HG03139 (cell line): ENCODE results near the gene RPS6KA4.

Experiments
- ATAC-seq: cut with Tn5 transposase; IDR thresholded peaks from one replicate; pipeline ENCODE4 v1.9.1; 2021; ENCODE audit not compliant: unreplicated experiment

Gene RPS6KA4

GRCh38 chr11:64347193-64347867, 11.6 kb upstream of the RPS6KA4 start:
- no peak for ATAC-seq

DNA sequence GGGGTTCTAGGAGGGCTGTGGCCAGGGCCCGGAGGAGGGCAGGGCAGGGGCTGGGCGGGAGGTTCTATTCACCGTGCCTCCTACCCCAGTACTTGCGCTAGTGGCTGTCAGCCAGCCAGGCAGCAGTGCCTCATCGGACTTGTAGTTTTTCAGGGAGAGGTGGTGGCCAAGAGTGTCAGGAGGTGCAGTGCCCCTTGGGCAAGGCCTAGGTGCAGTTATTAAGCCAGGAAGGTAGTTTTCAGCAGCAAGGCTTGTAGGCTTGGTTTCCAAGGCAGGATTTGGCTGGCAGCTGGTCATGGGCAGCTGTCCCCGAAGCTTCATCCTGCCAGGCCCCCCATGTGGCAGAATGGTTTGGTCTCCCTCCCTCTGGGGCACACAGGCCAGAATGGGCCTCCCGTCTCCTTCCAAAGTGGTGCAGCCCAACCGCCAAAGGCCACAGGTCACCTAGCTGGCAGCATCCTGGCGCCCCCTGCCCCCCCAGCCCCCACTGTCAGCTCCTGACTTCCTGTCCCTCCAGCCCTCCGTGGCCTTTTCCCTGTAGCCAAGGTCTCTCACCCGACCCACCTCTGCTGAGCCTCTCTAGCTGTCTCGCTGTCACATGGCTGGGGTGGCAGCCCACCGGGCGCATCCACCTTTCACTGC, 10.5 kb upstream of the RPS6KA4 start:
- ATAC-seq = no peak

DNA sequence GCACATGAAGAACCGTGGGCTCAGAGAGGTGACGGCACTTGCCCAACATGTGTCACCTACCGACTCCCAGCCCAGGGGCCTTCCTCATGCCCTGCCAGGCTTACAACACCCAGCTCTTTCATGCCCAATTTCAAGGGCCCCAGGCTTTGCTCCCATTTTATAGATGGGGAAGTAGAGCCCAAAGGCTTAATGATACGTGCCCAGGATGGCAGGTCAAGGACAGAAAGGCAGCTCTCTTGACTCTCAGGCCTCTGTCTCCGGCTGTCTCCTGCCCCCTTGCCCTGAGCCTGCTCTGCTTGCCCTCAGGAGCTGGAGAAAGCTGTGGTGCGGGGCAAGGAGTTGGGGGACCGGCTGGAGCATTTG, 10.0 kb upstream of the RPS6KA4 start:
- ATAC-seq = no peak

GRCh38 chr11:64349404-64349803, 9.6 kb upstream of the RPS6KA4 start:
- ATAC-seq = no peak

DNA sequence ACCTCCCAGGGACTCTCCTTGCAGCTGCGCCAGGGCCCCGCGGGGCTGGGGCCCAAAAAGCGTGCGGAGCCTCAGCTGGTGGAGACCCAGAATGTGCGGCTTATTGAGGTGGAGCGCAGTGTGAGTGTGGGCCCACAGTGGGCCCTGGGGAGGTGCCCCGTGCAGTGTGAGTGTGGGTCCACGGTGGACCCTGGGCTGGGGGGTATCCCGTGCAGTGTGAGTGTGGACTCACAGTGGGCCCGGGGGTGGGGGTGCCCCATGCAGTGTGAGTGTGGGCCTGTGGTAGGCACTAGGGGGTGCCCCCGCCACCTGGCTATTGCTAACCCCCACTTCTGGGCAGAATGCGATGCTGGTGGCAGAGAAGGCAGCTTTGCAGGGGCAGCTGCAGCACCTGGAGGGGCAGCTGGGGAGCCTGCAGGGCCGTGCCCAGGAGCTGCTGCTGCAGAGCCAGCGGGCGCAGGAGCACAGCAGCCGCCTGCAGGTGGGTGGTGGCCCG, 7.8 kb upstream of the RPS6KA4 start:
- ATAC-seq = no peak

GRCh38 chr11:64352099-64352994, 6.6 kb upstream of the RPS6KA4 start:
- ATAC-seq = no peak

- no peak for ATAC-seq
These were observed 5.8 kb upstream of the RPS6KA4 start for GRCh38 chr11:64352995-64353714.

DNA sequence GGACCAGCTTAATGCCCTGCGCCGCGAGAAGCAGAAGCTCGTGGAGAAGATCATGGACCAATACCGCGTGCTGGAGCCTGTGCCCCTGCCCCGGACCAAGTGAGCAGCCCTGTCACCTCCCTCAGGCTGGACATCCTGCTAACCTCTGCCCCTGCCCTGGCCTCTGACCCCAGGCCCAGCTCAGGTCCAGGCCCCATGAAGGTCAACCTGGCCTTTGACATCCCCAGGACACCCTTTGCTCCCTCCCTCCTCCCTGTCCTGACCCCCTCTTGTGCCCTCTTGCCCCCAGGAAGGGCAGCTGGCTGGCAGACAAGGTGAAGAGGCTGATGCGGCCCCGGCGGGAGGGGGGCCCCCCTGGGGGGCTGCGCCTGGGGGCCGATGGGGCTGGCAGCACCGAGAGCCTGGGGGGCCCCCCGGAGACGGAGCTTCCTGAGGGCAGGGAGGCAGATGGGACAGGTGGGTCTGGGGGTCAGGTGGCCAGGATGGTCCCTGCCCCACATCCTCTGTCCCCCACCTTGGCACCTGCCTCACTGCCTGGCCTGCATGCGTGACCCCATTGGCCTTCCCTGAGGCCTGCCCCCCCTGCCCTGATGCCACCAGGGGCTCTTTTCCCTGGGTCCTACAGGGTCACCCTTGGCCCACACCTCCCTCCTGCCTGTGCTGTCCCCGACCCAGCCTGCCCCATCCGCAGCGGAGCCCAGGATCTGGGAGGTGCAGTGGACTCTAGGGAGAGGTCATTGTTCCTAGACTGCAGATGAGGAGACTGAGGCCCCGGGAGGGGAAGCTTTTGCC, 5.1 kb upstream of the RPS6KA4 start:
- ATAC-seq = no peak

- no peak for ATAC-seq
These were observed 3.7 kb upstream of the RPS6KA4 start for GRCh38 chr11:64355078-64355940.

DNA sequence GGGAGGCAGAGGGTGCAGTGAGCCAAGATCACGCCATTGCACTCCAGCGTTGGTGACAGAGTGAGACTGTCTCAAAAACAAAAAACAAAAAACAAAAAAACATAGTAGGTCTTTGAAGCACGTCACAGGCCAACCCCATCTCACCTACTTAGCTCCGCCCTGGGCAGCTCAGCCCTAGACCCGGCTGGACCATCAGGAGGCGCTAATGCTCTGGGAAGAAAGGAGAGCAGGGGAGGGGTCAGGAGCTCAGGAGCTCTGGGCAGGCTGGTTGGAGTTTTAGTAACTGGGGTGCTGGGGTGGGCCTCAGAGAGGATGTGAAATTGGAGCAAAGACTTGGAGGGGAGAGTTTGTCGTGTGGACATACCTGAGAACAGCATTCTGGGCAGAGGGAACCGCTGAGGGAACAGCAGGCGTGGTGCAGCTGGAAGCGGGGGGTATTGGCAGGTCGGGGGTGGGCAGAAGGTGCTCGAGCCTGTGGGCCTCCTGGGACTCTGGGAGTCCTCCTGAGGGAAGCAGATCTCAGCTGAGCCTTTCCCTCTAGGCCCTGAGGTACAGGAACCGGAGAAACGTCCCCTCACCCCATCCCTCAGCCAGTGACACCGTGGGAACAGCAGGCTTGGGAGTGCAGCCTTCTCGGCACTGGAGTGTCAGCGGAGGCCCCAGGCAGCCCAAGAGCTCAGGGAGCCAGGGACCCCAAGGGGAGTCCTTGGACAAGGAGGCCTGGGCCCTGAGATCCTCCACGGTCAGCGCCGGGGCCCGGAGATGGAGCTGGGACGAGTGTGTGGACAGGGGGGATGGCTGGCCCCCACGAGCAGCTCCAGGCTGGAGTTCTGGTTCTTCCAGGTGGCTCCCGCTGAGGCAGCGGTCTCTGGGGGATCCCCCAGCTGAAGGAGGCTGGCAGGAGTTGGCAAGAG, 2.2 kb upstream of the RPS6KA4 start:
- ATAC-seq = no peak

GRCh38 chr11:64357446-64357845, 1.5 kb upstream of the RPS6KA4 start:
- no peak for ATAC-seq

DNA sequence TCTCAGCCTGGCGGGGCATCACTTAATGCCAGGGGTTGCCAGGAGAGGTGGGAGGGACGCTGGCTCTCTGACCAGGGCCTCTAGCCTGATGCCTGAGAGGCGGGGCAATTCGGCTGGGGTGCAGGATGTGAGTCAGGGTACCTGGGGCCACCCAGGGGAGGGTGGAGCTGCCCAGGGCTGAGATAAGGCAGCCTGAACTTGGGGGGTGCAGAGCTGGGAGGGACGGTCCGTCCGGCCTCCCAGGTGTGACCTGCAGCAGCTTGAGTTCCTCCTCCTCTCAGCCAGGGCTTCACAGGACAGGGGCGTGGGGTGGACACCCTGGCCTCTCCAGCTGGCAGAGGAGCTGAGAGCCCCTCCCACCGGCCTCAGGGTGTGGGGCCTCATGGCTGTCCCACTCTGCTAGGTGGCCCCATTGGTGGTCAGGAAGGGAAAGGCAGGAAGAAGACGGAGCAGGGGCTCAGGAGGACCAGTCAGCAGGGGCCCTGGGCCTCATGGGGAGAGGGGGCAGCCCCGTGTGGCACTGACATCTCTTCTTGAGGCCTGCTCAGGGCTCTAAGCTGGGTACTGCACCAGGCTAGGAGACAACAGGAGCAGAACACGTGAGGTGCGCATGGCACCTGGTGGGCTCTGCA, 942 bp upstream of the RPS6KA4 start:
- ATAC-seq = no peak

DNA sequence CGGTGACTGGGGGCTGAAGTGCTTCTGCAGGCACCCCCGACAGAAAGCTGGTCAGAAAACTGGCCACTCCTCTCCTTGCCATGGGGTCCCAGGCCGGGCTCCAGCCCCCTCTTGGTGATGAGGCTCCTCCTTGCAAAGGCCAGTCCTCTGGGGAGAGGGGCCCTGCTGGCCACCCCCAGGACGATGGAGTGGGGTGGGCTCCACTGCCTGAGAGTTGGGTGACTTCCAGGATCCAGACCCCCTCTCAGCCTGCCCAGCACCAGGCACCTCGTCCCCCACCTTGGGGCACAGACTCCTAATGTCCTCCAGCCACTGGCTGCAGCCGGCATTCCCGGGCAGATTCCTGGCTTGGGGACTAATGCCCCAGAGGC, 441 bp upstream of the RPS6KA4 start:
- no peak for ATAC-seq

- no peak for ATAC-seq
These were observed 917 bp downstream of the RPS6KA4 start for GRCh38 chr11:64359712-64360445.

DNA sequence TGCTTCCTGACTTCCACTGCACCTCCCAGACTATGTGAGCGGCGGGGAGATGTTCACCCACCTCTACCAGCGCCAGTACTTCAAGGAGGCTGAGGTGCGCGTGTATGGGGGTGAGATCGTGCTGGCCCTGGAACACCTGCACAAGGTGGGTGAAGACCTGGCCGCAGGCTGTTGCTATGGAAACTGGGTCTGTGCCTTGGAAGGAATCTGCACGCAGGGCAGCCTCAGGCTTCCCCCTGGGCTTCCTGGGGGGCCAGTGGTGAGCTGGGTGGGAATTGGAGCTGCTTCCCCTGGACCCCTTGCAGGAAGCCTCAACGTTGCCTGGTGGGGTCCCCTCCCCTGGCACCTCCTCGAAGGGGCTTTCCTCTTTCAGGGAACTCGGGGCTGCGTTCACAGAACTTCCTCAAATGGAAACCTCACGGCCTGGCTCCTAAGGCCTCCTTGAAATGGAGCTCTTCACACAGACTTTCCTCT, 1.5 kb downstream of the RPS6KA4 start:
- no peak for ATAC-seq

GRCh38 chr11:64361659-64362058, 2.7 kb downstream of the RPS6KA4 start:
- ATAC-seq = no peak

GRCh38 chr11:64362339-64362738, 3.4 kb downstream of the RPS6KA4 start:
- no peak for ATAC-seq
